H1 (cell line): ENCODE data around the gene SLC6A18.

ENCODE experiments used
- SUZ12 ChIP-seq: fragments of 200-600 bp; sonication (generic); IDR thresholded peaks from 2 replicates; pipeline ENCODE4 v1.6.1; 2012; ENCODE audit warnings: mild to moderate bottlenecking, inconsistent platforms, low read length, moderate library complexity, mixed read lengths
- TAF1 ChIP-seq: IDR thresholded peaks from 2 replicates; pipeline ENCODE4 v1.6.1; 2011; ENCODE audit warnings: mild to moderate bottlenecking, low read depth, low read length
- TF ChIP-seq, protein P1 (sequence below): IDR thresholded peaks from 2 replicates; pipeline ENCODE4 v1.6.1; 2011; ENCODE audit warnings: low read depth, mild to moderate bottlenecking, low read length; ENCODE audit not compliant: insufficient read depth
- TF ChIP-seq, protein P2 (sequence below), 3 experiments: IDR thresholded peaks; 1 replicate in 2 of 3; 2 replicates in 1 of 3; pipeline versions ENCODE4 v1.5.1 to v1.6.1; 2011; ENCODE audit warnings: low read length in 3 of 3, mild to moderate bottlenecking in 3 of 3, inconsistent platforms in 2 of 3, low read depth in 1 of 3, moderate library complexity in 1 of 3; ENCODE audit not compliant: insufficient read depth in 1 of 3; ENCODE audit errors: control extremely low read depth in 1 of 3

DNA sequence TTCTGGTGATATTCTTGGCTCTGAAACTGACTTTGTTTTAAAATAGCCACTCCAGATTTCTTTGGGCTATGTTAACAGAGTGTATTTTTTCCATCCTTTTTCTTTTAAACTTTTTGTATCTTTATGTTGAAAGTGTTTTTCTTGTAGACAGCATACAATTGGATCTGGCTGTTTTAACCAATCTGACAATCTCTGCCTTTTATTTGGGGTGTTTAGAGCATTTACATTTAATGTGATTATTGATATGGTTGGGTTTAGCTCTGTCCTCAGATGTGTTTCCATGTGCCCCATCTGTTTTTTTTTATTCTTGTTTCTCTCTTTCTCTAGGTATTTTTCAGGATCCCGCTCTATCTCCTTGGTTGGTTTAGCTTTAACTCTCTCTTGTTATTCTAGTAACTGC lies 10.7 kb downstream of the SLC6A18 start:
- TF ChIP-seq SUZ12 (no peak), TAF1 (no peak)
- TF ChIP-seq, protein P1, sequence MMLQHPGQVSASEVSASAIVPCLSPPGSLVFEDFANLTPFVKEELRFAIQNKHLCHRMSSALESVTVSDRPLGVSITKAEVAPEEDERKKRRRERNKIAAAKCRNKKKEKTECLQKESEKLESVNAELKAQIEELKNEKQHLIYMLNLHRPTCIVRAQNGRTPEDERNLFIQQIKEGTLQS, result no peak
- TF ChIP-seq, protein P2, sequence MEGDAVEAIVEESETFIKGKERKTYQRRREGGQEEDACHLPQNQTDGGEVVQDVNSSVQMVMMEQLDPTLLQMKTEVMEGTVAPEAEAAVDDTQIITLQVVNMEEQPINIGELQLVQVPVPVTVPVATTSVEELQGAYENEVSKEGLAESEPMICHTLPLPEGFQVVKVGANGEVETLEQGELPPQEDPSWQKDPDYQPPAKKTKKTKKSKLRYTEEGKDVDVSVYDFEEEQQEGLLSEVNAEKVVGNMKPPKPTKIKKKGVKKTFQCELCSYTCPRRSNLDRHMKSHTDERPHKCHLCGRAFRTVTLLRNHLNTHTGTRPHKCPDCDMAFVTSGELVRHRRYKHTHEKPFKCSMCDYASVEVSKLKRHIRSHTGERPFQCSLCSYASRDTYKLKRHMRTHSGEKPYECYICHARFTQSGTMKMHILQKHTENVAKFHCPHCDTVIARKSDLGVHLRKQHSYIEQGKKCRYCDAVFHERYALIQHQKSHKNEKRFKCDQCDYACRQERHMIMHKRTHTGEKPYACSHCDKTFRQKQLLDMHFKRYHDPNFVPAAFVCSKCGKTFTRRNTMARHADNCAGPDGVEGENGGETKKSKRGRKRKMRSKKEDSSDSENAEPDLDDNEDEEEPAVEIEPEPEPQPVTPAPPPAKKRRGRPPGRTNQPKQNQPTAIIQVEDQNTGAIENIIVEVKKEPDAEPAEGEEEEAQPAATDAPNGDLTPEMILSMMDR (IDR thresholded peaks at IDR 0.05; ENCODE audit: control extremely low read depth in 1 of 3, insufficient read depth in 1 of 3, low read depth in 1 of 3, low read length in 3 of 3), result no peak
